Transverse colon (tissue), 4 donors: Measurements from ENCODE around the gene MBTPS1. TPM values are rescaled to one million over a fixed set of nuclear protein-coding genes. Genes with fewer than 3 reads are reported as not detected.

Experiments used
- DNase-seq: peaks from one replicate; pipeline ENCODE4 v3.0.0-alpha.2; 2019
- H3K27ac ChIP-seq, 4 donors: fragments of 200-600 bp; sonication (generic); 2 replicates each; pipeline ENCODE4 v1.5.1; 2016 to 2018; ENCODE audit warnings: inconsistent platforms in 4 of 4
- H3K27me3 ChIP-seq: fragments of 200-600 bp; sonication (generic); 2 replicates; pipeline ENCODE4 v1.5.1; 2017; ENCODE audit warnings: inconsistent platforms
- H3K36me3 ChIP-seq, 4 donors: fragments of 200-600 bp; sonication (generic); 2 replicates each; pipeline ENCODE4 v1.5.1; 2017 to 2019; ENCODE audit warnings: inconsistent platforms in 4 of 4
- H3K4me1 ChIP-seq, 4 donors: fragments of 200-600 bp; sonication (generic); 2 replicates each; pipeline ENCODE4 v1.5.1; 2017 to 2020; ENCODE audit warnings: inconsistent platforms in 4 of 4
- H3K4me3 ChIP-seq, 4 donors: fragments of 200-600 bp; sonication (generic); 1 replicate in 1 of 4; 2 replicates in 3 of 4; pipeline versions ENCODE4 v1.5.1 to v1.6.1; 2017 to 2019; ENCODE audit warnings: inconsistent platforms in 4 of 4
- H3K9me3 ChIP-seq, 2 donors: fragments of 200-600 bp; sonication (generic); 2 replicates each; pipeline ENCODE4 v1.5.1; 2017 to 2019; ENCODE audit warnings: inconsistent platforms in 2 of 2
- CTCF ChIP-seq, 5 experiments: fragments of 200-600 bp in 3 of 5; fragments of 450-650 bp in 2 of 5; sonication (generic) in 3 of 5; IDR thresholded peaks; 1 replicate in 2 of 5; 2 replicates in 3 of 5; pipeline ENCODE4 v1.5.1; 2016 to 2017; ENCODE audit warnings: antibody characterized with exemption in 5 of 5, inconsistent platforms in 3 of 5, mild to moderate bottlenecking in 2 of 5, moderate library complexity in 1 of 5
- EP300 ChIP-seq: sonication (generic); formaldehyde crosslinking; IDR thresholded peaks from one replicate; pipeline ENCODE4 v1.6.1; 2017; ENCODE audit warnings: antibody characterized with exemption, low read depth
- POLR2A ChIP-seq: fragments of 450-650 bp; IDR thresholded peaks from one replicate; pipeline ENCODE4 v1.6.1; 2016; ENCODE audit warnings: antibody characterized with exemption, mild to moderate bottlenecking, moderate library complexity
- POLR2AphosphoS5 ChIP-seq, 3 donors: sonication (generic); formaldehyde crosslinking; IDR thresholded peaks; one replicate each; pipeline ENCODE4 v1.6.1; 2016; ENCODE audit warnings: antibody characterized with exemption in 3 of 3
- WGBS, 2 donors: methylation state at CpG; one replicate each; pipeline ENCODE4 v1.1.5; 2018; ENCODE audit warnings: low coverage in 1 of 2; 5-methylcytosine and 5-hydroxymethylcytosine counted together
- in situ Hi-C, 4 donors: fragments of 200-750 bp; cut with MboI; loops; one replicate each; pipeline versions ENCODE4 v1.15.0 to v1.15.1; 2017; ENCODE audit warnings: low sequenced_read_pairs in 3 of 4, low pct_ligation_motif_present in 1 of 4, low pct_unique_long_range_greater_than_20kb in 1 of 4
- intact Hi-C: fragments of 100-400 bp; cut with DNase I; formaldehyde crosslinking; loops from one replicate; pipeline ENCODE4 v1.15.1; 2023; ENCODE audit warnings: low total_unique reads
- total RNA-seq, 4 donors: library from RNA; depleted of rRNA; stranded (reverse); fragments of >200 nt; gene quantifications; one replicate each; pipeline ENCODE4 v1.1.0, GENCODE V29; 2016

MBTPS1 gene
- total RNA-seq, 4 donors from 2014 or later = 53.7 to 110 (median 97.0) TPM

GRCh38 chr16:84013787-84014569, 102.8 kb downstream of the MBTPS1 start:
- in situ Hi-C loops = no loop called here
- intact Hi-C loops = no loop called here
- H3K4me3 ChIP-seq = no peak overlapping the region
- peak; percentile 92 for DNase-seq
- no peak for TF ChIP-seq POLR2AphosphoS5 (IDR thresholded peaks at IDR 0.05)
- no peak for TF ChIP-seq CTCF (IDR thresholded peaks at IDR 0.05)
- no peak for TF ChIP-seq POLR2A
- TF ChIP-seq EP300 = no peak
- no peaks in the 10 kb centered on the region for H3K36me3 ChIP-seq
- H3K27ac ChIP-seq = no peak overlapping the region
- no peaks in the 10 kb centered on the region for H3K9me3 ChIP-seq
- no peaks in the 10 kb centered on the region for H3K27me3 ChIP-seq
- 8 to 13% methylated on average over 3 to 11 of the region's 14 CpGs for WGBS, 2 donors
- no peaks in the 10 kb centered on the region for H3K4me1 ChIP-seq

- DNase-seq = no peak
- no peak for TF ChIP-seq EP300
- TF ChIP-seq POLR2AphosphoS5 (IDR thresholded peaks at IDR 0.05) = no peak
- TF ChIP-seq POLR2A = no peak
- no peak for TF ChIP-seq CTCF (IDR thresholded peaks at IDR 0.05)
- Histone ChIP-seq H3K4me3 (no peak overlapping the region), H3K36me3 (no peaks in the 10 kb centered on the region), H3K27ac (no peak overlapping the region), H3K27me3 (peaks cover 5% of the 10 kb centered on the region), H3K4me1 (no peaks in the 10 kb centered on the region), H3K9me3 (no peaks in the 10 kb centered on the region)
- intact Hi-C loops (no loop called here), in situ Hi-C loops (no loop called here)
- WGBS, 2 donors = 82% methylated on average over 6 of the region's 6 CpGs; no CpG with 5 or more reads in 1 of the 2 donors
These were observed 107.5 kb downstream of the MBTPS1 start for GRCh38 chr16:84009282-84009681.

GRCh38 chr16:84007965-84008364, 108.8 kb downstream of the MBTPS1 start:
- no peak for DNase-seq
- H3K4me3 ChIP-seq = no peak overlapping the region
- H3K36me3 ChIP-seq = no peaks in the 10 kb centered on the region
- H3K27me3 ChIP-seq = peaks cover 5% of the 10 kb centered on the region
- H3K4me1 ChIP-seq = no peaks in the 10 kb centered on the region
- WGBS, 2 donors = 54 to 79% methylated on average over 6 to 8 of the region's 8 CpGs
- intact Hi-C loops = no loop called here
- in situ Hi-C loops = no loop called here
- H3K9me3 ChIP-seq = no peaks in the 10 kb centered on the region
- no peak overlapping the region for H3K27ac ChIP-seq
- TF ChIP-seq POLR2AphosphoS5 (IDR thresholded peaks at IDR 0.05) (no peak), POLR2A (no peak), CTCF (IDR thresholded peaks at IDR 0.05) (no peak)

- H3K36me3 ChIP-seq = no peaks in the 10 kb centered on the region
- intact Hi-C loops = no loop called here
- in situ Hi-C loops = no loop called here
- DNase-seq = no peak
- peaks cover 6% of the 10 kb centered on the region for H3K27me3 ChIP-seq
- H3K27ac ChIP-seq = no peak overlapping the region
- no peaks in the 10 kb centered on the region for H3K4me1 ChIP-seq
- no peak for TF ChIP-seq CTCF (IDR thresholded peaks at IDR 0.05)
- no peak for TF ChIP-seq POLR2A
- no peak for TF ChIP-seq POLR2AphosphoS5 (IDR thresholded peaks at IDR 0.05)
- no peak for TF ChIP-seq EP300
- H3K4me3 ChIP-seq = no peak overlapping the region
- WGBS, 2 donors = 69% methylated on average over 4 of the region's 4 CpGs; no CpG with 5 or more reads in 1 of the 2 donors
- H3K9me3 ChIP-seq = no peaks in the 10 kb centered on the region
These were observed 109.2 kb downstream of the MBTPS1 start for GRCh38 chr16:84007520-84007919.
